GM18511 (cell line): ENCODE results near the gene ADGRL1.
"Not testable (repeated sequence)": the region's sequence is repeated elsewhere in the genome, so short reads cannot be mapped to it uniquely, and the experiment has no call there.

Source experiments
- ATAC-seq: cut with Tn5 transposase; IDR thresholded peaks from one replicate; pipeline ENCODE4 v1.9.1; 2021; ENCODE audit warnings: mild to moderate bottlenecking, moderate library complexity; ENCODE audit not compliant: unreplicated experiment

ADGRL1 gene

DNA sequence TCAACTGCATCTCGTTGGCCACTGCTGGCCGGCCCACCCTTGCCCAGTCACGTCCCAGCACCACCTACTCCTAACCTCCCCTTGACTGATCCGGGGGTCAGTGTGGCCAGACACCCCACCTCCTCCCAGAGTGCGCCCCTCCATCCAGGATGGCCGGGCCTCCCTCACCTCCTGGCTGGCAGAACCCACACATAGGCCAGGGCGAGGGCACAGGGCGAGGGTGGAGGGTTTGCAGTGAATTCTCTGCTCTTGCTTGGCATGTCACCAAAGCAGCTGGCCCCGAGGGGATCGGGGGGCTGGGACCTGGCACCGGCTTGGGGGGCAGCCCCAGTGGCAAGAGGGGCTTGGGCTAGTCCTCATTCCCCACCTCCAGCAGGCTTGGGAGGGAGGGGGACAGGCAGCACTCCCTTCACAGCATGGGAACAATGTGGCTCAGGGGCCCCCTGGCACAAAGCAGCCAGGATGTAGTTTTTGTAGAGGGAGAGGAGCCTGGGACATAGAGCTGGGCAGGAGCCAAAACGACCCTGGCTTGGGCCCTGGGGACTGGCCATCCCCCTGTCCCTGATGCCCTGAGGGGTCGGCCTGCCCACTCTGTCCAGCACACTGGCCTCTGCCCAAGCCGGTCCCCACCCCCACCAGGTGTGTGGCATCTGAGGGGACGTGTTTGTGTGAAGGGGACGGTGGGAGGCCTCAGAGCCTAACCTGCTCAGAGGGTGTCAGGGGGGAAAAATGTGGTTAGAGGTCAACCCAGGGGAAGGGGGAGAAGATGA, 41.1 kb downstream of the ADGRL1 start:
- no peak for ATAC-seq

DNA sequence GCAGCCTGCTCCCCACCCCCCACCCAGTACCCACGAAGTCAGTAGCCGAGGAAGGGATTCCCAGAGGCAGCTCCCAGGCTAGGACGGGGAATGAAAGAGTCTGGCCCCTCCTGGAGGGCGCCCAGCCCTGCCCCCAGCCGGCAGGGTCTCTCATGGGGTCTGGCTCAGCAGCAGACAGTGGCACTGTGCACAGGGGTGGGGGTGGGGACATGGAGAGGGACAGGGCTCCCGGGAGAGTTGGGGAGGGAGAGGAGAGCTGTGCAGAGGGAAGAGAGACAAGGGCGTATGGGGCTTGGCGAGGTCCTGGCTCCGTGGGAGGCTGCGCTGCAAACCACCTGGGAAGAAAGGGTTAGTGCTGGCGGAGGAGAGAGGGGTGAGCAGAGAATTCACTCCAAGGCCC, 41.9 kb downstream of the ADGRL1 start:
- ATAC-seq = no peak

DNA sequence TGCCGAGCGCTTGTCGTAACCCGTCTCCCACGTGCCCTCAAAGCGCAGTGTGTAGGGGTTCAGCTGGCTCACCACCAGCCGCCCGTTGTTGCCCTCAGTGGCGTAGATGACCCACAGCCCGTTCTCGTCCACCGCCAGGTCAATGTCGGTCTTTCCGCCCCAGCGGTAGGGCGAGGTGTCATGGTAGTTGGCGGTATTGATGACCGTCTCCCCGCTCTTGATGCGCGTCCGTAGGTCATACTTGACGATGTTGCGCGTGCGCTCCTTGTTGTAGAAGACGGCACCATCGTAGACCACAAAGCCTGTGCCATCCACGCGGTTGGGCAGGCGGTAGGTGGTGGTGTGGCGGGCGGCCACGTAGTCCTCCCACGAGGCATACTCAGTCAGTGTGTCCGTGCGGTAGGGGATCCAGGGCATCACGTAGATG, 43.1 kb downstream of the ADGRL1 start:
- no peak for ATAC-seq

DNA sequence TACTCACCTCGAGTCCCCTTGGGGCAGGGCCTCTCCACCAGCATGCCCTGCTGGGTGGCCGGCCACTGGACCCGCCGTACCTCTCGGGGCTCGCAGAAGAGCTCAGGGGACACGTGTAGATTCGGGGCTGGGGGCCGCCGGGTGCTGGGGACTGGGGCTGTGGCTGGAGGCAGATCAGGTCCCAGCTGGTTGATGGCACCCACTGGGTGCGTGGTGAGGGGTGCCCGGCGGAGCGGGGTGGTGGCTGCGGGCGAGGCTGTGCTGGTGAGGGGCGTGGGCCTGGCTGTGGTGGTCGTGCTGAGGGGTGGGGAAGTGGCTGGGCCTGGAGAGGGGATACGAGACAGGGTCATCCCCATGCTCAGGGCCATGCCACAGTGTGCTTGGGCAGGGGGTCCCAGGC, 44.7 kb downstream of the ADGRL1 start:
- no peak for ATAC-seq

DNA sequence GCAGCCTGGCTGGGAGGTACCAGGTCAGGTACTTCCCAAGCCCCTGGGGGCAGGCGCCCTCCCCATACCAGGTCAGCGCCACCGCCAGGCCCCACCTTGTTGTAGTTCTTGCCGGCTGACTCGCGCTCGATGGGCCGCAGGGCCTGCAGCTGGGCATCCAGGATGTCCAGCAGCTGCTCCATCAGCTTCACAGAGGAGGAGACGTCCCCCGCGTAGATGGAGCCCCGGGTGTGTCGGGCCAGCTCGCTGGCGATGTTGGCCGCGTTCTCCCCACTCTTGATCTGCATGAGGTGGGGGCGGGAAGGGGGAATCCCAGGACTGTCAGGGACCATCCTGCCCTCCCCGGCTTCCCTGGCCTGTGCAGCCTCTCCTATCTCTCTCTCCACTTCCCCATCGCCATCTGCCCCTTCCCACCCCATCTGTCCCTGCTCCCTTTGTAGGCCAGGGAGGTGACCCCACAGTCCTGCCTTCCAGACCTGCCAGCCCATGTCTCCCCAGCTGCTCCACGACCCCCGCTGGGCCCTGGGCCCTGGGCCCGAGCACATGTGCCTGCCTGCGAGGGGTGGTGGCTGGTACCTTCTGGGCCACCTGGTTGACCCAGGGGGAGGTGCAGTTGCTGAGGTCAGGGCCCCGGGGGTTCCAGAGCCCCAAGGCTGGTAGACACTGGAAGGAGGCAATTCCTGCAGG, 45.8 kb downstream of the ADGRL1 start:
- no peak for ATAC-seq

DNA sequence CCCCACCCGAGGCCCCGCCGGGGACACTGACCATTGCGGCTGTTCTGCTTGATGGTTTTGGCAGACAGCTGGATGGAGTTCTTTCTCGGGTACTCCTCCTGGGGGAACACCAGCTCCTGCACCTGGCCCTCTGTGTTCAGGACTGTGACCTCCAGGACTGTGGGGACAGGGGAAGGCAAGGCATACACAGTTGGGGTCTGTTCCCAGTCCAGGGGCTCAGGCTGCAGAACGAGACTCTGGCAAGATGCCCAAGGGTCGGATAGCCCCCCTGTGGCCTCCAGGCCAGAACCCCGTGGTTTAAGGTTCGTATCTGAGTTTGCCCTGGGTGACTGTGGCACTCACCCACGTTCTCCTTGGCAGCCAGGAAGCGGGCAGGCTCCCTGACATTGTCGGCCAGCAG, 46.9 kb downstream of the ADGRL1 start:
- no peak for ATAC-seq

DNA sequence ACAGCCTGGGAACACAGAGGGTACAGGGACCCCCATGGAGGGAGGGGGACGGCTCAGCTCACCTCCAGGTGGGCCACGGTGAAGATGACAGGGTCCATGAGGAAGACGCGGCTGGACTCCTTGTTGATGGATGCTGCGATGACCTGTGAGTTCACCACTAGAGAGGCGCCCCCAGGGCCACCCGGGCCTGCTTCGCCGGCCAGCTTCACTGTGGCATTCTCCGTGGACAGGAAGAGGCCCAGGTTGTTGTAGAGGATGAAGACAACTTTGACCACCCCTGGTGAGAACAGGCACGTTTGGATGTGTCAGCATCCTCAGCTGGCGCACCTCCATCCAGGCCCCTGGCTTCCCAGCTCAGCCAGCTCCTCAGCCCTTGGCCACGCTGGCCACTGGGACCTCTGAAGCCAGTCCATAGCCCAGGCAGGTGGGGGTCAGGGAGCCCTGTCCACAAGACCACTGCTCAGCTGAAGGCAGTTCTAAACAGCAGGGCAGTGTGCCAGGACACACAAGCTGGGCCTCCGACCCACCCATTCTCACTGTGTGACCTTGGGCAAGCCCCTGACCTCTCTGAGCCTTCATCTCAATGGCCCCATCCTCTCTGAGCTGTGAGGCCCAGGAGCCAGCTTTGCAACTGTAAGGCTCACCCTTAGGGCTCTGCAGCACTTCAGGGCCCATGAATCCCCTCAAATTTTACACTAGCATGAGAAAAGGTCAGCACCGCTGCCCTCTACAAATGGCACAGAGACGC, 47.5 kb downstream of the ADGRL1 start:
- no peak for ATAC-seq

DNA sequence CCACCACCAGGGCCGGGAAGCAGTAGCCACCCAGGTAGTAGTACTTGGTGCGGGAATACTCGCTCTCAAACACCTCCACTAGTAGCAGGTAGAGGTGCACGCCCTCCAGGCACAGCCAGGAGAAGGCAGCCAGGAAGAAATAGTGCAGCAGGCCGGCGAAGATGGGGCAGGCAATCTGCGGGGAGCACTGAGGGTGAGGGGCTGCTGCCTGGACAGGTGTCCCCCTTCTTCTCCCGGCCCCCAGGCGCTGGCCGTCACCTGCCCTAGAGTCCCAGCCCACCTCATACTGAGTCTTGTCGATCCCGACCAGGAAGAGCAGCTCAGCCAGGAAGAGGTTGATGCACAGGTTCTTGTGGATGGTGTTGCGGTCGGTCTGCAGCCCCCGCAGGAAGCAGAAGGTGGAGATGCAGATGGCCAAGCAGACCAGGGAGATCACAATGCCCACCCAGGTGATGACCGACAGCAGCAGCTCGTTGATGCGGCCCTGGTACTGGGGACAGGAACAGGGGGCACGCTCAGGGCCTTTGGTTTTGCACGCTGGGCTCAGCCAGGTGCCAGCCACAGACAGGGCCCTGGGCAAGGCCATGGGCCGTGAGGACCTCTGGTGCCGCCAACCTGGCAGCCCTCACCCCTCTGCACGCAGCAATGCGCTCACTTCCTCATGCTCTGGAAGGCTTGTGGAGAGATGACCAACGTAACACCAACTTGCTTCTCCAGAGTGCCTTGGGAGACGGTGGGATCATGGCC, 48.8 kb downstream of the ADGRL1 start:
- no peak for ATAC-seq

DNA sequence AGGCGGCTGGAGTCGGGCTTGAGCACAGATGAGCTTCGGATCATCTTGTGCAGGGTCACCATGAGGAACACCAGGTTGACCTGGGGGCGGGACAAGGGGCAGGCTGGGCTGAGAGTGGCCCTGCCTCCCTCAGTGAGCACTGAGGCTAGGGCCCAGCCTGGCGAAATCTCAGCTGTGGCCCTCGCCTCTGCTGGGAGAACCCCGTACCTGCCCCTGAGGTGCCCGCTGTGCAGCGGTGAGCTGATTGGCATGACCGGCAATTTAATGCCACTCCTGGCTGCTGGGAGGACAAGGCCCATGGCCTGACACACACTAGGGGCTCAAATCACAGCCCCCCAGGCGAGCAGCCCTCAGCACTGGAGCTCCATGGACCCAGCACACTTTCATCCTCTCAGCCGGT, 49.8 kb downstream of the ADGRL1 start:
- ATAC-seq = no peak

DNA sequence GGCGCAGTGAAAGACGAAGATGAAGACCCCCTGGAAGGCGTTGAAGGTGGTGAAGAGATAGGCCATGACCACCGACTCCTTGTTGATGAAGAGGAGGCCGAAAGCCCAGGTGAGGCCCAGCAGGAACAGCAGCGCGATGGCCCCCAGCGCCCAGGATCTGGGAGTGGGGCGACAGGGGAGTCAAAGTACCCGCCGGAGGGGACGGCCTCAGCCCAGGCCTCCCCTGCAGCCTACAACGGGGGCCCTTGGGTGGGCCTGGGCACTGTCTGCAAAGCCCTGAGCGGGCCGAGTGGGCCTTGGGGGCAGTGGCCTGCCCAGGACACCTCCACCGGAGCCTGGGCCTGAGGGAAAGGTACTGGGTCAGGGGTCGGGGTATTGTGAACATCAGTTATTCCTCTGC, 50.6 kb downstream of the ADGRL1 start:
- ATAC-seq = no peak

DNA sequence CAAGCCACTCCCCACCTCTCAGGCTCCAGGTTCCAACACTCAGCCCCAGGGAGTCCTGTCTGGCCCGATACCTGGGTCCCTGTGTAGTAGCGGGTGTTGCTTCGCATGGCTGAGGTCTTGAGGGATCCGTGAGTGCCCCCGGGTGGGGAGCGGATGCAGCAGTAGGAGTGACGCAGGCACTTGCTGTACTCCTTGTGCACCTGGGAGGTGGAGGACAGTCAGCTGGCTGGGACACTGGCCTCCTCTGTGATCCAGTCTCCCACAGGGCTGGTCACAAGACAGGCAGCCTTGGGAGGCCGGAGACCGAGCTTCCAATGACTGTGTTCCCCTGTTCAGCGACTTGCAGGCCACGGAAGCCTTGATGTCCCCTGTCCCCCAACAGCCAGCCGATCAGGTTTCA, 53.3 kb downstream of the ADGRL1 start:
- no peak for ATAC-seq

DNA sequence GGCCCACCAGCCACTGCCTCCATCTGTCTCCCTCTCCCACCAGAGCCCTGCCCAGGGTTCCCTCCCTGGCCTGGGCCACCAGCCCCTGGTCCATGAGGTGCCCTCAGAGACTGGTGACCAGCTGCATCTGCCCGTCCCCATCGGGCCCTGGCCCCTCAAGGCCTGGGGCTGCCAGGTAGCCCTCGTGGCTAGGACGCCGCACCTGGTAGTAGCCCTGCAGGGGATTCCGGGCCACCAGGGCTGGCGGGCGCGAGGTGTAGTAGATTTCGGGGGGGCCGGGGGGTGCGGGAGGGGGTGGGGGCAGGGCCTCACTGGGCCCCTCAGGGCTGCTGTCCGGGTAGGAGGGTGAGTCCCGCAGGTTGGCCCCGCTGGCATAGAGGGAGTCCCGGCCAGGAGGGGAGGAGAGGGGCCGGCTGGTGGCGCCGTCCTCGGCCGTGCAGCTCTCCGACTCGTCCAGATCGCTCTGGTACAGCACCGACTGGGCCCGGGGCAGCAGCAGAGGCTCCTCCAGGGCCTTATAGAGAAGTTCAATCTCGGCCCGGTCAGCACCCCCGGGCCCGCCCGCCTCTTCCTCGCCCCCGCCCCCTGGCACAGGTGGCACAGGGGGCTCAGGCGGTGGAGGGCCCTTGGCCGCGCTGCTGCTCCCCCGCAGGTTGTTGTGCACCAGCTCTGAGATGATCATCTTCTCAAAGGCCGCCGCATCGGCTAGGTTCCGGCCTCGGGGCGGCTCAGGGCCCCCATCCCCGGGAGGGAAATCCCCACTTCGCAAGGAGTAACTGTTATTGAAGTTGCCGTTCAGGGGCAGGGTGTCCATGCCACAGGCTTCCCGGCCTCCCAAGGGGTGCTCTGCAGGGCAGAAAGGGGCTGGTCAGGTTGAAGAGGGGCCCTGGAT, 55.0 kb downstream of the ADGRL1 start:
- no peak for ATAC-seq

DNA sequence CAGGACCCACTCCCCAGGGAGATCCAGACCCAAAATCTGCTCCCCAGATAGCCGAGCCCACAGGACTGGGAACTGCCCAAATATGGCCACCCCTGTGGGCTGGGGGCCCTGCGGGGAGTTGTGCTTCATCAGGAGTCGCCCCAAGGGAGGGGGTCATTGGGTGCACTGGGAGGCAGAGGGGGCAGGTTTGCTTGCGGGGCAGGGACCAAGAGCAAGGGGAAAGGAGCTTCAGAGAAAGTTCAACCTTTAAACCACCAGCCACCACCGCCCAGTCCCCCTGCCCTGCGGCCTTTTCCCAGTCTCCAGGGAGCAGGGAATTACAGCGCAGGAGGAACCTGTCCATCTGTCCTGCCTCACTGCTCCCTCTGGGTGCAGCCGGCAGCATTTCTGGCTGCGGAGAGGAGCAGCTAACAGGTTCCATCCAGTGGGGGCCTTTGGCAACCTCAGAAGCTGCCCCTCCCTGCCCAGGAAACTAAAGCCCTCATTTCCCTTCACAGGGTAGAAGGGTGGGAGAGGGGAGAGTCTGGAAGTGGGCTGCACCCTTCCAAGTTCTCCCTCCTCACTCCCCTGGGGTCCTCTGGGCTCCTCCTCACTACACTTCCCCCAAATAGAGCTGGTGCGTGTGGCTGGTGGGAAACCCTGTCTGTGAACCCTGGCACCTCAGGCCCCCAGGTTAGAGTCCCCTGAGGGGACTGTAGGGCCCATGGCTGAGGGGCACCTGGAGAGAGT, 55.8 kb downstream of the ADGRL1 start:
- ATAC-seq = no peak

DNA sequence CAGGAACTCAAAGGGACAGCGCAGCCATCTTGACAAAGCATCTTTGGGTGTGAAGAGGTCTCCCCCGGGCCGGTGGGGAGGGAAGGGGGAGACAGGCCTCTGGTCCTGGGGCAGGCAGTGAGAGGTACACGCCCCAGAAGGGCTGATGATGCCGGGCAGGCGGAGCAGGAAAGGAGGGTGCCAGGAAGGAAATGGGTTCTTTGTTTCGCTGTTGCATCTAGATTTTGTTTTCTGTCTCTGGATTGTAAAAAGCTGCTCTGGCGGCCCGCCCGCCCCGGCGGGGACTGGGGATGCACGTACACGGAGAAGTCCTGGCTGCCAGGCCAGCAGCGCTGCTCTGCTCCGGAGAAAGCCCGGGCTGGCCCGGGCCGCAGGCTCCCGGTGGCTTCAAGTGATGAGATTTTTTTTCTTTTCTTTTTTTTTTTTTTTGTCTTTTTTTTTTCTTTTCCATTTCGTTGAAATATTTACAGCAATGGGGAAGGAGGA, 56.4 kb downstream of the ADGRL1 start:
- ATAC-seq = no peak

DNA sequence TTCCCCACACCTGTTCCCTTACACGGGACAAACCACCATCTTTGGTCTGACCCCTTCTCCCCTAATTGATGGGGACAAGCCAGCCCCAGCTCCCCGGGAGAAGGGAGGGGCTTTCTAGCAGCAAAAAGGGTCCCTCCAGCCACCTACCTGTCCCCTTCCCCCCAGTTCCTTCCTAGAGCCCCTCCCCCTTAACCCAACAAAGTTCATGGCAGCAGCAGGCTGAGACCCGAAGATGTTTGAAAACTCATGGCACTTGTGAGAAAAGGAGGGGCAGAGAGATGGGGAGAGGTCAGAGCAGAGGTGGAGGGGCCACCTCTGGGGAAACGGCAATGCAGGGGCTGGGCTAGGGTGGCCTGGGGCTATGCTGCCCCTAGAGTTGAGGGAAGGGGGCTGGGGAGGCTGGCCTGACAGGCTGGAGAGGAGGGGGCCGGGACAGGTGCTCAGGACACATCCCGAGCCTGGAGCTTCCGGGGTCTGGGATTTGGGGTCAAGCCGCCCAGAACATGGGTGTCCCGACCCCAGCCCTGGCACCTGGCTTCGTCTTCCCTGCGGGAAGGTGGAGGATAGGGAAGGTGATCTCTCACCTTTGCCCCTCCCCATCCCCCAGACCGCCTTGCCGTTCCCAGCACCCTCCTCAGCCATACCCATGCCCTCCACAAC, 57.1 kb downstream of the ADGRL1 start:
- no peak for ATAC-seq

DNA sequence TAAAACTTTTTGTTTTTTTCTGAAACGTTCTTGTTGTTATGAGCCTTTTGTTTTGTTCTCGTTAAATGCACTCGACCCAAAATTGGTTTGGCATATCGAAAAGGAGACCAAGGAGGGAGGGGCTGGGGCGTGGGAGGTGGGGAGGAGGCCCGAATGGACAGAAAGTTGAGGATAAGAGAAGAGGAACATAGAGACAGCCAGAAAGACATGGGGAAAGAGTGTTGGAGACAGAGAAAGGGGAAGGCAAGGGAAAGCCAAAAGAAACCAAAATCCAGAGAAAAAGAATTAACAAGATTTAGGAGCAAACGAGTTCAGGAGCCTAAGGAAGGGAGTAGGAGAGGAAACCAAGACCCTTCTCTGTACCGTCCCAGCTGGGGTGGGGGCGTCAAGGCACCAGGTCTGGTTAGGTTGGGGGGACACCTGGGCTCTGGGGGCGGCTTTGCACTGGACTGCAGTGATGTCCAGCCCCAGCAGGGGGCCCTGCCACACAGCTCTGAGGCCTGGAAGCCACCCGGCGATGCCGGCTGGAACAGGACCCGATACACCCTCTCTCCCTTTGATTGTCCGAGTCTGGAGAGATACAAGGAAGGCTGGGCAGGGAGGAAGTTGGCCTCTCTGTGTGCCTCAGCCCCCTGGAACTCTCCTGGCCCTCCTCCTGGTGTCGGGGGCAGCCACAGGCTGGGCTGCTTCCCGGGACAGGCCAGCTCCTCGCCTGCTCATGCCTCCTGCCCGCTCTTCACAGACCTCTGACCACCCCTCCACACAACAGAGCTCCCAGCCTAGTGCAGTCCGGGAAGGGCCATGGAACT, 58.0 kb downstream of the ADGRL1 start:
- no peak for ATAC-seq

DNA sequence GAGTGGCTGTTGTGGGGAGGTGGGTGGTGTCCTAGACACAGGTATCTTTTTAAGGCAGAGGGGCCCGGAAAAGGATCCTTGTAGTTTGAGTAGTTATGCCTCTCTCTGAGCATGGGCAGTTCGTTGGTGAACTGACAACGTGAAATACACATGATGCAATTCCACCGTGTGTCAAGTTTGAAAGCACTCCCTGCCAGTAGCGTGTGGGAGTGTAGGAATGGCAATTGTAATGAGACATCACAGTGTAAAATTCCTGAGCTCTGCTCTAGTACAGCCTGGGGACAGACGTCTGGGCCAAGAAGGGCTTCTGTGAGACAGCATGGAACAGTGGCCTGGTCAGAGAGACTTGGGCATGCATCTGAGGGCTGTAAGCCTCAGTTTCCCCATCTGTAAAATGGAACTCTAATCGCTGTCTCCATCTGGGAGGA, 59.2 kb downstream of the ADGRL1 start:
- no peak for ATAC-seq

DNA sequence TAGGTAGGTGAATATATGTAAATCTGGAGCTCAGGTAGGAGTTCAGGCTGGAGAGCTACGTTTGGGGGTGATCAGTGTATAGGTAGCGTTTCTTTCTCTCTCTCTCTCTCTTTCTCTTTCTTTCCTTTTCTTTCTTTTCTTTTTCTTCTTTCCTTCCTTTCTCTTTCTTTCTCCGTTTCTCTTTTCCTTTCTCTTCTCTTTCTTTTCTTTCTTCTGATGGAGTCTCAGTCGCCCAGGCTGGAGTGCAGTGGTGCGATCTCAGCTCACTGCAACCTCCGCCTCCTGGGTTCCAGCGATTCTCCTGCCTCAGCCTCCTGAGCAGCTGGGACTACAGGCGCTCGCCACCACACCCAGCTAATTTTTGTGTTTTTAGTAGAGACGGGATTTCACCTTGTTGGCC, 59.8 kb downstream of the ADGRL1 start:
- ATAC-seq = not testable (repeated sequence)
